ENCODE results near the gene LRRN3. TPM values are rescaled to one million over a fixed set of nuclear protein-coding genes. Genes with fewer than 3 reads are reported as not detected.

Gene LRRN3
- total and polyA plus RNA-seq, 2 donors from 2014 or later: 0.54 to 1.1 TPM

- FAIRE-seq: no peak
- Histone ChIP-seq H3K4me3 (ENCODE audit: low read length in 3 of 3) (no peak overlapping the region), H3K27ac (ENCODE audit: low read depth in 2 of 2, low read length in 2 of 2) (no peak overlapping the region), H3K9me3 (ENCODE audit: control insufficient read depth in 2 of 3, insufficient read depth in 1 of 3, low read length in 3 of 3) (no peaks in the 10 kb centered on the region), H3K9ac (ENCODE audit: low read length in 3 of 3) (no peak overlapping the region), H3K36me3 (ENCODE audit: control insufficient read depth in 2 of 3, insufficient read depth in 3 of 3, low read length in 3 of 3) (no peaks in the 10 kb centered on the region), H3K4me1 (ENCODE audit: control insufficient read depth in 2 of 3, insufficient read depth in 2 of 3, low read depth in 1 of 3, low read length in 3 of 3) (no peaks in the 10 kb centered on the region), H3K27me3 (ENCODE audit: control insufficient read depth, insufficient read depth, low read length) (no peaks in the 10 kb centered on the region)
- no peak for DNase-seq
- no peak for TF ChIP-seq CTCF (IDR thresholded peaks at IDR 0.05; ENCODE audit: borderline replicate concordance, extremely low read depth, insufficient read depth)
- intact Hi-C loops (cut with DNase I): no loop called here
These were observed 57.0 kb downstream of the LRRN3 start for GRCh38 chr7:111147708-111148533.

- Histone ChIP-seq H3K4me3 (ENCODE audit: low read length in 3 of 3) (no peak overlapping the region), H3K9me3 (ENCODE audit: control insufficient read depth in 2 of 3, insufficient read depth in 1 of 3, low read length in 3 of 3) (no peaks in the 10 kb centered on the region), H3K36me3 (ENCODE audit: control insufficient read depth in 2 of 3, insufficient read depth in 3 of 3, low read length in 3 of 3) (no peaks in the 10 kb centered on the region), H3K4me1 (ENCODE audit: control insufficient read depth in 2 of 3, insufficient read depth in 2 of 3, low read depth in 1 of 3, low read length in 3 of 3) (no peaks in the 10 kb centered on the region), H3K27ac (ENCODE audit: low read depth in 2 of 2, low read length in 2 of 2) (no peak overlapping the region), H3K27me3 (ENCODE audit: control insufficient read depth, insufficient read depth, low read length) (no peaks in the 10 kb centered on the region), H3K9ac (ENCODE audit: low read length in 3 of 3) (no peak overlapping the region)
- no peak for DNase-seq
- no peak for TF ChIP-seq CTCF (IDR thresholded peaks at IDR 0.05; ENCODE audit: borderline replicate concordance, extremely low read depth, insufficient read depth)
- intact Hi-C loops (cut with DNase I): no loop called here
- FAIRE-seq: no peak
These were observed 59.8 kb downstream of the LRRN3 start for GRCh38 chr7:111150709-111151108.

GRCh38 chr7:111159426-111159825, 68.5 kb downstream of the LRRN3 start:
- FAIRE-seq (no peak), DNase-seq (no peak)
- TF ChIP-seq CTCF (IDR thresholded peaks at IDR 0.05; ENCODE audit: borderline replicate concordance, extremely low read depth, insufficient read depth): no peak
- no peaks in the 10 kb centered on the region for H3K4me1 ChIP-seq (ENCODE audit: control insufficient read depth in 2 of 3, insufficient read depth in 2 of 3, low read depth in 1 of 3, low read length in 3 of 3)
- intact Hi-C loops (cut with DNase I): no loop called here
- no peaks in the 10 kb centered on the region for H3K36me3 ChIP-seq (ENCODE audit: control insufficient read depth in 2 of 3, insufficient read depth in 3 of 3, low read length in 3 of 3)
- H3K27me3 ChIP-seq (ENCODE audit: control insufficient read depth, insufficient read depth, low read length): no peaks in the 10 kb centered on the region
- H3K27ac ChIP-seq (ENCODE audit: low read depth in 2 of 2, low read length in 2 of 2): no peak overlapping the region
- no peaks in the 10 kb centered on the region for H3K9me3 ChIP-seq (ENCODE audit: control insufficient read depth in 2 of 3, insufficient read depth in 1 of 3, low read length in 3 of 3)
- no peak overlapping the region for H3K9ac ChIP-seq (ENCODE audit: low read length in 3 of 3)
- H3K4me3 ChIP-seq (ENCODE audit: low read length in 3 of 3): no peak overlapping the region

Measured in kidney (tissue), 14 donors.